Stimulated activated CD4-positive, alpha-beta T cell treated with anti-CD3 and anti-CD28 coated beads, Interleukin-4, amount 100 ng/mL, for 1 hour (primary cell): ENCODE data around the gene GFPT2.
A peak's percentile ranks its signal among the peaks of the same experiment; 100 is the strongest.

Experiments used
- DNase-seq: peaks from one replicate; pipeline ENCODE4 v3.0.0-alpha.2; 2020

The GFPT2 gene

GRCh38 chr5:180353048-180353979 is at the start of gene GFPT2:
Gene GFPT2, minus strand, starts transcription at chr5:180353336. Its CDS starts 119 bp downstream, at chr5:180353217.
- DNase-seq: peak; percentile 71

DNA sequence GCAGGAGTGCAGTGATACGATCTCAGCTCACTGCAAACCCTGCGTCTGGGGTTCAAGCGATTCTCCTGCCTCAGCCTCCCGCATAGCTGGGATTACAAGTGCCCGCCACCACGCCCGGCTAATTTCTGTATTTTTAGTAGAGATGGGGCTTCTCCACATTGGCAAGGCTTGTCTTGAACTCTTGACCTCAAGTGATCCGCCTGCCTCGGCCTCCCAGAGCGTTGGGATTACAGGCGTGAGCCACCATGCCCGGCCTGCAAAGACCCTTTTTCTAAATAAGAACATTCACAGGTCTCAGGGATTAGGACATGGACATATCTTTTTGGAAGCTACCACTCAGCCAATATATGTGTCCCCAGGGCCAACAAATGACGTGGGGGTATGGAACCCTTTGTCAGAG is 49.6 kb upstream of the GFPT2 start:
- no peak for DNase-seq

- DNase-seq: no peak
Measured at GRCh38 chr5:180401229-180401907, 48.2 kb upstream of the GFPT2 start.

DNA sequence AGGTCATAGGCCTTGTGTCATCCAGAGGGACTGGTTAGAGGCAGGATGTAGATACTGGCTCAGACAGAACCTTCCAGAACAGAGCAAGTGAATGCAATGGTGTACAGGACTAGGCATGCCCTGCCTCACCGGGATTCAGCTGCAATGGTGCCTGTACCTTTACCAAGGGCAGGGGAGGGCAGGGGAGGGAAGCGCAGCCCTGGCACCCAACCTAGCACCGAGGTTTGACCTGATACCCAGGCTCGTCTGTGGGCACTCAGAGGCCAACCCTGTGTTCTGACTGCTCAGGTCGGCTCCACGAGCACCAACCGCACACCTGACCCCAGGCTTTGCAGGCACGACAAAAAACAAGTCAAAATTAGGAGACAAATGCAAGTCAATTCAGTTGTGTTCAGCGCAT is 47.3 kb upstream of the GFPT2 start:
- no peak for DNase-seq

DNA sequence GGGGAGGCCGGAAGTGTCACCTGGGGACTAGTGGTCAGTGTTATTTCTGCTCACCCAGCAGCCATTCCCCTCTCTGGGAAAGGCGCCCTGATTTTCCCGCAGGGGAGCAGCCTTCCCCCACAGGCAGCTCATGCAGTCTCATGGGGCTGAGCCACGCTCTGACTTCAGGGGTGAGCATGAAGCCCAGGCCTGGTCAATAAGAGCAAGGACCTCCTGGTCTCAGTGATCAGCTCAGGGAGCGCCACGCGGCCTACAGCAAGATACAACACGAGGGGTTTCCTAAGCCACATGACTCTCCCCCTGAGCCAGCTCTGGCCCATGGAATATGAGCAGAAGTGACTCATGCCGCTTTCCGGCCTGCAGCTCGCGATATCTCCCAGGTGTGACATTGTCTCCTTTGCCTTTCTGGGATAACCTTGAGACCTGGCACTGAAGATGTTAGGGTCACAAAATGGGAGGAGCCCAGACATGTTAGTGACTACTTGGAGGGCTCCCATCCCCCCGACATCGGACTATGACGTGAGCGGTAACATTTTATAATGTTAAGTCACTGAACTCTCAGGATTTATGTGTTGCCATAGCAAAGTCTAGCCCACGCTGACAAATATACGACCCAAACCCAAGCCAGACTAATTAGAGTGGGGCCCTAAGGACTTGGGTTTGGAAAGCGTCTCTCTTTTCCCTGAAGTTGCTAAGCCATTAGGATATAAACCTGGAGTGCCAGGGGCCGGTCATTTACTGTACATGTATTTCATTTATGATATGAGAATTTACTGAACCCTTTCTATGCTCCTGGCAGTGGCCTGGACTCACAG is 46.5 kb upstream of the GFPT2 start:
- DNase-seq: no peak

GRCh38 chr5:180396926-180397325 is 43.8 kb upstream of the GFPT2 start:
- no peak for DNase-seq

DNA sequence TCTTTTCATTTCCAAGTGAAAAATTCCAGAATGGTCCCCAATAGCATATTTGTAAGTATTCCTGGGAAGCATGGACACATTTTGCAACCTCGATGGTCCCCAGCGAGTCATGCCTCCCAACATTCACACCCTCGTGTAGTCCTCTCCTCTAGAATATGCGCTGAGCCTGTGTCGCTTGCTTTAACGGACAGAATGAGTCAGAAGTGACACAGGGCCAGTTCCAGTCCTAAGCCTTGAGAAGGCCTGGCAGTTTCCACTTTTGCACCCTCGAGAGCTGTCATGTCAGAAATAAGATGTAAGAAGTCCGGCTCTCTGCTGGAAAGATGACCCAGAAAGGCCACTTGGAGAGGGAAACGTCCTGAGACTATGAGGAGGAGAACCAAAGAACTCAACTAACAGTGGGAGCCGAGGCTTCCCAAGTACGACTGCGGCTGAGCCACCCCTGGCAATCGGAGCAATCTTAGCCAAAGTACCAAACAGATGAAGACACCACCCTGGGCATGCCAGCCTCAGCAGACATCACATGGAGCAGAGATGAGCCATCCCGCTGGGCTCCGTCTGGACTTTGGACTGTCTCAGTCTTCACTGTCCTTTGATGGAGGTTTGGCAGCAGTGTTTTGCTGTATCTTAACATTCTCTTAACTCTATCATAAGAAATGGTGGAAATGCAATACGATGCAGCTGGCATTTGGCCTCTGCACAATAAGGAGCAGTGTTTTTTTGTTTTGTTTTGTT is 42.6 kb upstream of the GFPT2 start:
- DNase-seq: no peak

GRCh38 chr5:180394031-180394636 is 41.0 kb upstream of the GFPT2 start:
- DNase-seq: no peak

DNA sequence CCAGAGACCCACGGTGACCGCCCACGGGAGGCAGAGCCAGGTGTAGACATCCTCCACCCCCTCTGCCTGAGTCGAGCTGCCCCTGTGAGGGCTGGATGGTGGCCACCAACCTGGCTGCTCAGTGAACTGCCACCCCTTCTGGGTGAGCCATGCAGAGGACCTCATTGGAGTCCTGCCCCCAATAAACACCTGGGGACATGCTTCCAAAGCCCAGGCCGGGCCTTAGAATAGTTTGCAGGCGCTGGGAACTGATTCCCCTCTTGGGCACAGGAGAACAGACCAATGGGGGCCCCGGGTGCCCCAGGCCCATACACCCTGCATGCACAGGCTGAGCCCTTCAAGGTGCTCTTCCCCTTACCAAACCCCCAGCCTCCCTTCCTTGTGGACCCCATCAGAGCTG is 38.1 kb upstream of the GFPT2 start:
- DNase-seq: no peak

DNA sequence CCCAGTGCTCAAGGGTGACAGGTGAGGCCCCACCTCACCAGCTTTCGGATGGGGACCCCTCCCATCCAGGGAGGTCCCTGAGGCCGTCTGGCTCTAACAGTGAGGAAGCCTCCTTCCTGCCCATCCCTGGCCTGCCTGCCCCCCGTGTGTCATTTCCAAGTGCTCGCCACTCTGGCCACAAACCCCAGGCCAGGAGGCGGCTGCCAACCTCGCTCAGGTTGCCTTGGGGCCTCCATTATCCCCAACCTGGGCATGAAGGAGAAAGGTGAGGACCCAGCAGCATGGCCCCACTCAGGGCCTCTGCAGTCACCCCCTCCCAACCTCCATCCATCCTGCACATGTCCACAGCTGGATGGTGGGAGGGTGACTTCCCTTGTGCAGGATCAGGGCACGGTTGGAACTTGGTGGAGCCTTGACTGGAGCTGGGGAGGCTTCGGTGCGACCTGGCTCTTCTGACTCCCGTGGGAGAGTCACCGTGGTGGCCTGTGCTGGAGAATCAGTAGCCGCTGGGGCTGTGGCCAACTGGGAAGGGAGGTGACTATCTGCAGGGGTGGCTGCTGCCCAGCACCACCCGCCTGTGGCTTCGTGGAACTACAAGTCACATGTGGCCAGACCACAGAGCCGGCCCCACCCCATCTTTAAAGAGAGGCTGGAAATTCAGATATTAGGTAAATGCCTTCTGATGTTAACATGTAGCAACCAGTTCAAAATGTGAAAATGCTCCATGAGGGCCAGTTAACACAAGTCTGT is 37.5 kb upstream of the GFPT2 start:
- DNase-seq: no peak

- no peak for DNase-seq
Measured at GRCh38 chr5:180389252-180390101, 36.3 kb upstream of the GFPT2 start.

GRCh38 chr5:180387798-180388197 is 34.7 kb upstream of the GFPT2 start:
- no peak for DNase-seq

- DNase-seq: no peak
Measured at GRCh38 chr5:180382926-180383325, 29.8 kb upstream of the GFPT2 start.

DNA sequence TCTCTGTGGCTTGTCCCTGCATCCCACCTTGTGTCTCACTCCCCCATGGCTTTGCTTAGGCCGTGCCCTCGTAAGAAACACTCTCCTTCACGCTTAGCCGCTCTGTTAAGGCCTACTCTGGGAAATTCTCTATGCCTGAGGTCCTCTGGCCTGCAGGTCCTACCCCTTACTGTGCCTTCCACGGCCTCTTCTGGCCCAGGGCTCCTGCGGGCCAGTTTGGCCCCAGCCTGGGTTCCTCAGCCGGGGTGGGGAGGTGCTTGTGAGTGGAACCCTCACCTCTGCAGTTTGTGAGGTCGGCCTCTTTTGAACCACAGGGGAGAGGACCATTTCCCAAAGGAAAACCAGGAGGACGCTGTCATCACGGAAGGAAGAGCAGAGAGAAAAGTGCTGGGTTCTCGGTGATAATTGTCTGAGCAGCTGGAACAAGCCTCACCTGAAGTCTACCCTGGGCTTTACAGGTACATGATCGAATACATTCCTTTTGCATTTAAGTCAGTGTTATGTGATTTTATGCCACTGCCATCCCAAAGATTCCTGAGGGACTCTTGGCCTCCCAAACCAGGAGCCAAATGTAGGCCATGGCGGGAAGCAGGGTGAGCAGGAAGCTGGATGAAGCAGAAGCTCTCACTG is 28.8 kb upstream of the GFPT2 start:
- no peak for DNase-seq

- DNase-seq: no peak
Measured at GRCh38 chr5:180381428-180381827, 28.3 kb upstream of the GFPT2 start.

- no peak for DNase-seq
Measured at GRCh38 chr5:180380856-180381255, 27.7 kb upstream of the GFPT2 start.

DNA sequence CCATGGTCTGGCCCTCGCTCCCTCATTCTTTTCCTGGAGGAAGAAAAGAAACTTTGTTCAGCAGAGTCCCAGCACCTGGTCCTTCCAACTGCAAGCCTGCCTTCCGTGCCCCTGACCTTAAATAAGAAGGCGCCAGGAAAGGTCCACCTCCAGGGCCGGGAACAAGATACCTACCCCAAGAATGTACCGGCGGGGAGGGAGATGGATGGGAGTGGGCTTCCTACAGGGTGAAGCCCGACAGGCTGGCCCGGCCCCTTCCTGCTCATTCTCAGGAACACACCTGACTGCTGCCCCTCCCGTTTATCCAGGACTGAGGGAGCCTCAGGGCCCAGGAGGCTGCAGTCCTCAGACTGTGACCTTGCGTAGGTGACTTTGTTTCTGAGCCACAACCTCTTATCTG is 27.3 kb upstream of the GFPT2 start:
- no peak for DNase-seq

- no peak for DNase-seq
Measured at GRCh38 chr5:180379355-180380070, 26.4 kb upstream of the GFPT2 start.
